ENCODE results near the gene TIAM2.

TIAM2 gene

DNA sequence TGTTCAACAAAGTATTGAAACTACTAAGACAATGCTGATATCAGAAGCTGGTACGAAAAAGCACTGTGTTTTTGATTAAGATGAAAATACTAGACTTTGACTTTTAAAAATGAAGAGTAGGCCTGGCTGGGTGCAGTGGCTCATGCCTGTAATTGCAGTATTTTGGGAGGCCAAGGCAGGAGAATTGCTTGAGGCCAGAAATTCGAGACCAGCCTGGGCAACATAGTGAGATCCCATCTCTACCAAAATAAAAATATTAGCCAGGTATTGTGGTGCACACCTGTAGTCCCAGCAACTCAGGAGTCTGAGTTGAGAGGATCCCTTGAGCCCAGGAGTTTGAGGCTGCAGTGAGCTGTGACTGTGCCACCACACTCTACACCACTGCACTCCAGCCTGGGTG, 43.4 kb downstream of the TIAM2 start:
- no peaks in the 10 kb centered on the region for H3K27me3 ChIP-seq (ENCODE audit: insufficient read depth, low read depth, severe bottlenecking)
- DNase-seq: no peak
- H3K27ac ChIP-seq: peak overlapping the region; percentile 81
- peaks cover 5% of the 10 kb centered on the region; the same call in 1 of the 2 replicates for H3K36me3 ChIP-seq
- TF ChIP-seq, protein P1, sequence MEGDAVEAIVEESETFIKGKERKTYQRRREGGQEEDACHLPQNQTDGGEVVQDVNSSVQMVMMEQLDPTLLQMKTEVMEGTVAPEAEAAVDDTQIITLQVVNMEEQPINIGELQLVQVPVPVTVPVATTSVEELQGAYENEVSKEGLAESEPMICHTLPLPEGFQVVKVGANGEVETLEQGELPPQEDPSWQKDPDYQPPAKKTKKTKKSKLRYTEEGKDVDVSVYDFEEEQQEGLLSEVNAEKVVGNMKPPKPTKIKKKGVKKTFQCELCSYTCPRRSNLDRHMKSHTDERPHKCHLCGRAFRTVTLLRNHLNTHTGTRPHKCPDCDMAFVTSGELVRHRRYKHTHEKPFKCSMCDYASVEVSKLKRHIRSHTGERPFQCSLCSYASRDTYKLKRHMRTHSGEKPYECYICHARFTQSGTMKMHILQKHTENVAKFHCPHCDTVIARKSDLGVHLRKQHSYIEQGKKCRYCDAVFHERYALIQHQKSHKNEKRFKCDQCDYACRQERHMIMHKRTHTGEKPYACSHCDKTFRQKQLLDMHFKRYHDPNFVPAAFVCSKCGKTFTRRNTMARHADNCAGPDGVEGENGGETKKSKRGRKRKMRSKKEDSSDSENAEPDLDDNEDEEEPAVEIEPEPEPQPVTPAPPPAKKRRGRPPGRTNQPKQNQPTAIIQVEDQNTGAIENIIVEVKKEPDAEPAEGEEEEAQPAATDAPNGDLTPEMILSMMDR (IDR thresholded peaks at IDR 0.05; ENCODE audit: low read depth, low read length): no peak
- no peak overlapping the region for H3K4me3 ChIP-seq (ENCODE audit: low read depth, low read length)
- peaks cover 6% of the 10 kb centered on the region for H3K9me3 ChIP-seq (ENCODE audit: severe bottlenecking)

DNA sequence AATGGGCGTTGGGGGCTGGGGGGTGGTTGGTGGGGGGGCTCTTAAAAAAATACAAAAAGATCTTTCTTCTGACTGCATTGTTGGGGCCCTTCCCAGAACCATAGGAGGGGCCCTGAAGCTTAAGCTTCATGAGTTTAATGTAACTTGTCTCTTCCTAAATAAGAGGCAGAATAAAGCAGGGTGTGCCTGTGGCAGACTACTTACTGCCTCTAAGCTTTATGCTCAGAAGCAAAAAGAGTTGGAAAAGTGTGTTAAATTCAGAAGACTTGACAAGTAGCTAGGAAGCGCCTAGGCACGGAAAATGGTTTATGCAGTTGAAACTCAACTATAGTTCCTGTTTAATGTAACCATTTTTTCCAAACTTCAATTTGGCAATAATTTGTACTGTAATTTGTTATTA, 44.5 kb downstream of the TIAM2 start:
- Histone ChIP-seq H3K27me3 (ENCODE audit: insufficient read depth, low read depth, severe bottlenecking) (no peaks in the 10 kb centered on the region), H3K4me3 (ENCODE audit: low read depth, low read length) (no peak overlapping the region), H3K27ac (peak overlapping the region; percentile 56), H3K36me3 (peaks cover 5% of the 10 kb centered on the region), H3K9me3 (ENCODE audit: severe bottlenecking) (peaks cover under 1% of the 10 kb centered on the region)
- TF ChIP-seq, protein P1 (IDR thresholded peaks at IDR 0.05; ENCODE audit: low read depth, low read length): no peak
- no peak for DNase-seq

DNA sequence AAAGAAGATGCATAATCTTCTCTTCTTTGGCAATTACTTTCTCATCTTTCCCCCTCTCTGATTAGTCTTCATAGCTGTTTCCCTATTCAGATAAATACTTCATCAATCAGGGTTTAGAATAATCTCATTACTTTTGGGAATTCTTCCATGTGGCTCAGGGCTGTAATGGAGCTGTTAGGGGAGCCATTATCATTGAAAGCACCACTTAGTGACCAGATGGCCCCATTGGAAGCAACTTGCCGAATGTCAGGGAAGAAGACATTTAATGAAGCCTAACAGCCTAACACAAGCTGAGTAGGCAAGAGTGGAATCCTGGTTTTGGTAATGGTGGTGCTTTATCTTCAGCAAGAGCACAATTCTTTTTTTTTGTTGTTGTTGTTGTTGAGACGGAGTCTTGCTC, 45.0 kb downstream of the TIAM2 start:
- peak overlapping the region; percentile 63 for H3K27ac ChIP-seq
- no peaks in the 10 kb centered on the region for H3K27me3 ChIP-seq (ENCODE audit: insufficient read depth, low read depth, severe bottlenecking)
- H3K4me3 ChIP-seq (ENCODE audit: low read depth, low read length): no peak overlapping the region
- TF ChIP-seq, protein P1 (IDR thresholded peaks at IDR 0.05; ENCODE audit: low read depth, low read length): no peak
- H3K9me3 ChIP-seq (ENCODE audit: severe bottlenecking): no peaks in the 10 kb centered on the region
- H3K36me3 ChIP-seq: peaks cover 4% of the 10 kb centered on the region
- peak; percentile 74 for DNase-seq

DNA sequence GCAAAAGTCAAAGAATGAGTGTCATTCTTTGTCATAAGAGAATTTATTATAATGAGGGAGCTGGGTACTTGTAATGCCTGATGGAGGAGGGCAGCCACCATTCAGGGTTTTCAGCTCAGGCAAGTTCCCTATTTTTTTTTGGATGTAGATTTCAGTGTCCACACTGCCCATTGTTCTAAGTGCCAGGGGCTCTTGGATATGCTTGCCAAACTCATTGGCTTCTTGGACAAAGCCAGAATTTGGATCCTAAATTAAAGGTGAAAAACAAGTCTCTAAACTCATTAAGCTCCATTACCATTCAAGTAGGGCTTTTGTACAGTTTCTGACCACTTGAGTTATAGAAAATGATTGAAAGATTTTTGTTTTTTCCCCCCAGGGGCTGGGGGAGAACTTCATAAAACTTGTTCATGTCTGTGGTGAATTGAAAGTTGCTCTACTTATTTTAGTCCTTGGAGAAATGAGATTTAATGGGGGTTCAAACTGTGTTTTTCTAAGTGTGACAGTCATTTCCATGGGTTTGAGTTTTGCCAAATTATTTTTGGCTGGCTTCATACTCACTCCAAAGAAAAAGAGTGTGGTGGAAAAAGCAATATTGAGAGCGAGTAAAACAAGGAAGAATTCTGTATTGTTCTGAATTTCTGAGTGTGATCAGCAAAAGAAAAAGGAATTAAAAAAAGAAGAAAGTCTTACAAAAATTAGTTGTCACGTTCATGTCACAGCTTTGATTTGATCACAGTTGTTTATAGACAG, 46.0 kb downstream of the TIAM2 start:
- TF ChIP-seq, protein P1 (IDR thresholded peaks at IDR 0.05; ENCODE audit: low read depth, low read length): no peak
- Histone ChIP-seq H3K4me3 (ENCODE audit: low read depth, low read length) (no peak overlapping the region), H3K27ac (peak overlapping the region; percentile 63), H3K27me3 (ENCODE audit: insufficient read depth, low read depth, severe bottlenecking) (no peaks in the 10 kb centered on the region), H3K36me3 (peaks cover 4% of the 10 kb centered on the region), H3K9me3 (ENCODE audit: severe bottlenecking) (no peaks in the 10 kb centered on the region)
- no peak for DNase-seq

DNA sequence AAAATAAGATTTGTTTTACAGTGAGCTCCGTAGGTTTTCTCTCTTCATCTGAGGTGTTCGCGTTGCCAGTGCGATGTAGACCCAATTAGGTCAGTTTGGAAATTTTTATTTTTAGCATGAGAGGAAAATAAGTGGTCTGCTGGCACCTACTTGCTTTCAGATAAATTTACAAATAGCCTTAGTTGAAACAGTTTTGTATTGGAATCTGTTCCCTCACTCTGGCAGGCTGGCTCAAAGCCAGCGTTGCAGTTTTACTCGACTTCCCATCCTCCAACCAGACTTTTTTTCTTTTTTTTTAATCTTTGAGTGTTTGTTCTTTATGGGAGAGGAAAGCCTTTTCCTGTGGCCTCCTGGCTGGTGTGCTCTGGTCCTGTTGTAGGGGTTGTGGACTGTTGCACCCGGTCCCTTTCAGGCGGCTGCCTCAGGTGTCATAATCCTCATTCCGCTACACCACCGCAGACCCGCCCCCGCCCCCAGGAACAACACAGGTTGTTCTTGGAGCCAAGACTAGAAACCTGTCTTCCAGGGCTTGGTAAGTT, 46.7 kb downstream of the TIAM2 start:
- Histone ChIP-seq H3K36me3 (peaks cover 4% of the 10 kb centered on the region), H3K27me3 (ENCODE audit: insufficient read depth, low read depth, severe bottlenecking) (no peaks in the 10 kb centered on the region), H3K9me3 (ENCODE audit: severe bottlenecking) (no peaks in the 10 kb centered on the region), H3K27ac (no peak overlapping the region), H3K4me3 (ENCODE audit: low read depth, low read length) (no peak overlapping the region)
- DNase-seq: no peak
- TF ChIP-seq, protein P1 (IDR thresholded peaks at IDR 0.05; ENCODE audit: low read depth, low read length): no peak

All from WERI-Rb-1 (cell line).